K562 treated with DMSO at 1 percent for 48 hours (cell line): ENCODE measurements around the gene S100A16. TPM values are rescaled to one million over a fixed set of nuclear protein-coding genes. Genes with fewer than 3 reads are reported as not detected.

Experiments
- total RNA-seq: library from RNA; unstranded; fragments of 300-600 nt; gene quantifications from 2 replicates; pipeline ENCODE4 v1.2.3, GENCODE V29; 2022; ENCODE audit warnings: low replicate concordance; ENCODE audit errors: extremely low read depth

The S100A16 gene
- not detected in 2 replicates for total RNA-seq

GRCh38 chr1:153612755-153613331 lies at the start of gene S100A16:
Gene S100A16 (minus strand): TSS chr1:153613137. CDS start chr1:153608151, 4,986 bp downstream.

GRCh38 chr1:153658400-153659174 lies 45.6 kb upstream of the S100A16 start, which contains the start of gene SNAPIN:
Gene SNAPIN (plus strand): TSS chr1:153658703. CDS start chr1:153658744, 41 bp downstream.

GRCh38 chr1:153633754-153634665 lies 21.1 kb upstream of the S100A16 start, which contains the start of gene CHTOP:
Gene CHTOP (plus strand): TSS chr1:153634066. CDS start chr1:153636589, 2,523 bp downstream.

GRCh38 chr1:153627715-153628626 lies 15.0 kb upstream of the S100A16 start, which contains the start of gene S100A1:
Gene S100A1 (plus strand): TSS chr1:153628434. CDS start chr1:153630522, 2,088 bp downstream.

GRCh38 chr1:153626904-153627714 lies 14.2 kb upstream of the S100A16 start, which contains the start of gene S100A13:
Gene S100A13 (minus strand): TSS chr1:153627505. CDS start chr1:153626472, 1,033 bp downstream.

GRCh38 chr1:153616144-153616916 lies 3.4 kb upstream of the S100A16 start, which contains the start of gene S100A14:
Gene S100A14 (minus strand): TSS chr1:153616325. CDS start chr1:153615858, 467 bp downstream.

GRCh38 chr1:153565529-153566374 lies 47.2 kb downstream of the S100A16 start, which contains the start of gene S100A2:
Gene S100A2 (minus strand): TSS chr1:153565844. CDS start chr1:153563877, 1,967 bp downstream.

Other genes with a start within 250 kb of the S100A16 start
- gene S100A12, start 237.5 kb downstream of the S100A16 start, total RNA-seq, result not detected in 2 replicates
- not detected in 2 replicates for gene S100A8, start 222.1 kb downstream of the S100A16 start, total RNA-seq
- not detected in 2 replicates for gene S100A7A, start 196.6 kb downstream of the S100A16 start, total RNA-seq
- gene S100A7, start 152.5 kb downstream of the S100A16 start, total RNA-seq, result not detected in 2 replicates
- not detected in 2 replicates for gene S100A6, start 77.1 kb downstream of the S100A16 start, total RNA-seq
- gene S100A5, start 72.2 kb downstream of the S100A16 start, total RNA-seq, result not detected in 2 replicates
- gene S100A4, start 67.3 kb downstream of the S100A16 start, total RNA-seq, result not detected in 2 replicates
- not detected in 2 replicates for gene S100A3, start 63.9 kb downstream of the S100A16 start, total RNA-seq
- gene S100A2, start 47.3 kb downstream of the S100A16 start, total RNA-seq, result not detected in 2 replicates
- not detected in 2 replicates for gene S100A14, start 3.2 kb upstream of the S100A16 start, total RNA-seq
- gene S100A13, start 14.4 kb upstream of the S100A16 start, total RNA-seq, result not detected in 2 replicates
- not detected in 2 replicates for gene S100A1, start 15.3 kb upstream of the S100A16 start, total RNA-seq
- gene CHTOP, start 20.9 kb upstream of the S100A16 start, total RNA-seq, result not detected in 2 replicates
- not detected in 2 replicates for gene SNAPIN, start 45.6 kb upstream of the S100A16 start, total RNA-seq
- gene ILF2, start 57.9 kb upstream of the S100A16 start, total RNA-seq, result not detected in 2 replicates
- gene NPR1, start 65.6 kb upstream of the S100A16 start, total RNA-seq, result not detected in 2 replicates
- not detected in 2 replicates for gene INTS3, start 114.9 kb upstream of the S100A16 start, total RNA-seq
- not detected in 2 replicates for gene SLC27A3, start 162.3 kb upstream of the S100A16 start, total RNA-seq